Heart left ventricle (tissue), 13 donors: ENCODE results near the gene CDC42EP4.
"Not testable (repeated sequence)": the region's sequence is repeated elsewhere in the genome, so short reads cannot be mapped to it uniquely, and the experiment has no call there.

Experiments
- CTCF ChIP-seq, 12 donors: fragments of 200-600 bp; sonication (generic) in 4 of 12; IDR thresholded peaks; one replicate each; pipeline versions ENCODE4 v1.5.0 to v1.8.0; 2018 to 2022; ENCODE audit warnings: antibody characterized with exemption in 12 of 12, mild to moderate bottlenecking in 5 of 12
- POLR2A ChIP-seq, 2 donors: fragments of 450-650 bp; IDR thresholded peaks; one replicate each; pipeline ENCODE4 v1.6.1; 2017; ENCODE audit warnings: antibody characterized with exemption in 2 of 2, mild to moderate bottlenecking in 2 of 2, moderate library complexity in 2 of 2
- donor health status: ischemic (EF 13 %, LVEDD 7.1; RV severe dilation, severe dysfunction).
- donor health status: DM: no; HTN: yes; CAD: no.
- donor health status: DM: no; HTN: no; CAD: no.
- donor health status: ischemic (EF 25% LVEDD 6.9; RV normal size, moderate dysfunction).
- donor health status: ischemic (EF 25% LVEDD 5.7; RV mildly dilated, moderate dysfunction).
- donor health status: ischemic (EF 35%, LVEDD 5.7; RV mildly dilated, moderate dysfunction).
- donor health status: nonischemic (EF 11% LVEDD 7.7; RV severe dilation, severe dysfunction).
- donor health status: DM: yes; HTN: yes; CAD: no.
- donor health status: PGD.
- donor health status: ischemic (EF 29% LVEDD 5.4; RV normal size, mild dysfunction).
- donor health status: nonischemic (EF 23%, LVEDD 6.1; RV moderate dilation, normal function).

- not testable (repeated sequence) for TF ChIP-seq CTCF, POLR2A (IDR thresholded peaks at IDR 0.05)
Measured at GRCh38 chr17:73333445-73333844, 21.6 kb upstream of the CDC42EP4 start.
